HepG2 (cell line): ENCODE results near the gene SP3. TPM values are rescaled to one million over a fixed set of nuclear protein-coding genes. Genes with fewer than 3 reads are reported as not detected.

Experiments
- ATAC-seq: fragments of 200-7000 bp; cut with Tn5 transposase; 3 replicates; pipeline ENCODE4 v1.9.1; 2020; ENCODE audit warnings: mild to moderate bottlenecking, moderate library complexity
- BruUV-seq: library from RNA; stranded (reverse); fragments of 400-500 nt; replicated peaks from 2 replicates; lab custom pipeline; 2021; lab: Mats Ljungman, UMichigan
- CTCF ChIA-PET: fragments of 300-600 bp; formaldehyde crosslinking; extraction: SDS; loops from one replicate; lab custom pipeline; 2021; ENCODE audit warnings: low total read pairs, inconsistent platforms, low intra/inter-chr PET ratio; lab: Yijun Ruan, JAX
- POLR2A ChIA-PET: fragments of 350-600 bp; sonication (Branson Sonifier 250); formaldehyde crosslinking; loops from one replicate; lab custom pipeline; 2020; ENCODE audit warnings: antibody characterized with exemption, inconsistent platforms; lab: Yijun Ruan, JAX
- DNase-seq: peaks from one replicate; pipeline ENCODE4 v3.0.0-alpha.2; 2015; ENCODE audit warnings: low spot score
- FAIRE-seq: peaks from 3 replicates; lab custom pipeline; 2011; peaks lifted over from hg19 to GRCh38; lab: Jason Lieb, UNC
- H2AFZ ChIP-seq: one replicate; pipeline ENCODE4 v1.6.1; 2011; ENCODE audit warnings: low read length, inconsistent platforms
- H3K27ac ChIP-seq: fragments of 300-600 bp; 3 replicates; pipeline ENCODE4 v1.8.0; 2011; ENCODE audit warnings: mixed run types, mild to moderate bottlenecking, mixed read lengths, low read length, inconsistent platforms; ENCODE audit not compliant: insufficient read depth; ENCODE audit errors: extremely low read length
- H3K27me3 ChIP-seq, 2 experiments: fragments of 200-600 bp in 1 of 2; 2 replicates in 1 of 2; 3 replicates in 1 of 2; pipeline versions ENCODE4 v1.6.0 to v1.8.0; 2011; ENCODE audit warnings: low read length in 2 of 2, mild to moderate bottlenecking in 2 of 2, moderate library complexity in 2 of 2, inconsistent platforms in 1 of 2; ENCODE audit not compliant: insufficient read depth in 2 of 2, control insufficient read depth in 1 of 2
- H3K36me3 ChIP-seq, 2 experiments: fragments of 200-600 bp in 1 of 2; replicated peaks in 1 of 2; 2 replicates in 1 of 2; 3 replicates in 1 of 2; pipeline versions ENCODE4 v1.5.1 to v1.8.0; 2011; ENCODE audit warnings: low read length in 2 of 2, inconsistent platforms in 1 of 2; ENCODE audit not compliant: insufficient read depth in 2 of 2, control insufficient read depth in 1 of 2
- H3K4me1 ChIP-seq: 2 replicates; pipeline ENCODE4 v1.5.1; 2012; ENCODE audit warnings: low read length, inconsistent platforms; ENCODE audit not compliant: insufficient read depth
- H3K4me2 ChIP-seq: 2 replicates; pipeline ENCODE4 v1.6.0; 2011; ENCODE audit warnings: low read depth, low read length, inconsistent platforms
- H3K4me3 ChIP-seq, 3 experiments: fragments of 200-600 bp in 1 of 3; sonication (generic), shearing (Covaris generic) in 1 of 3; replicated peaks in 1 of 3; 2 replicates each; pipeline ENCODE4 v1.5.1; 2011 to 2016; ENCODE audit warnings: low read length in 3 of 3, inconsistent platforms in 2 of 3, low read depth in 2 of 3, mild to moderate bottlenecking in 2 of 3, control low read depth in 1 of 3, mixed read lengths in 1 of 3; ENCODE audit not compliant: insufficient read depth in 1 of 3
- H3K79me2 ChIP-seq: one replicate; pipeline ENCODE4 v1.6.1; 2011; ENCODE audit warnings: low read length, inconsistent platforms; ENCODE audit not compliant: insufficient read depth
- H3K9ac ChIP-seq: 2 replicates; pipeline ENCODE4 v1.6.0; 2011; ENCODE audit warnings: mild to moderate bottlenecking, low read depth, low read length, inconsistent platforms; ENCODE audit not compliant: insufficient read depth
- H3K9me3 ChIP-seq: 2 replicates; pipeline ENCODE4 v1.5.1; 2012; ENCODE audit warnings: mild to moderate bottlenecking, low read length
- H4K20me1 ChIP-seq: 2 replicates; pipeline ENCODE4 v1.6.0; 2011; ENCODE audit warnings: inconsistent platforms, mild to moderate bottlenecking, low read length, moderate library complexity; ENCODE audit not compliant: insufficient read depth
- ATF1 ChIP-seq: IDR thresholded peaks from 2 replicates; pipeline ENCODE4 v1.6.1; 2016; ENCODE audit warnings: mild to moderate bottlenecking, control low read depth
- FLYWCH1 ChIP-seq: sonication (generic); formaldehyde crosslinking; IDR thresholded peaks from 2 replicates; pipeline ENCODE4 v1.8.1; 2023; ENCODE audit warnings: mild to moderate bottlenecking, missing genetic modification reagents
- GTF3A ChIP-seq: sonication (generic); formaldehyde crosslinking; conservative IDR thresholded peaks from 2 replicates; pipeline ENCODE4 v1.4.0; 2020; ENCODE audit warnings: mild to moderate bottlenecking, missing genetic modification reagents
- KDM1A ChIP-seq: IDR thresholded peaks from 2 replicates; pipeline ENCODE4 v1.6.1; 2016; ENCODE audit warnings: missing compliant biosample characterization
- KLF16 ChIP-seq, 2 experiments: sonication (generic) in 1 of 2; formaldehyde crosslinking in 1 of 2; IDR thresholded peaks; 2 replicates each; pipeline versions ENCODE4 v1.6.1 to v1.8.0; 2016 to 2023; ENCODE audit warnings: missing genetic modification reagents in 2 of 2, missing compliant biosample characterization in 1 of 2
- MIER2 ChIP-seq: IDR thresholded peaks from 2 replicates; pipeline ENCODE4 v1.6.1; 2016; ENCODE audit warnings: missing biosample characterization, missing genetic modification reagents
- SOX6 ChIP-seq, 2 experiments: fragments of 450-650 bp in 1 of 2; sonication (generic) in 1 of 2; formaldehyde crosslinking in 1 of 2; IDR thresholded peaks; 2 replicates each; pipeline versions ENCODE4 v1.4.0 to v1.6.1; 2017 to 2020; ENCODE audit warnings: antibody characterized with exemption in 1 of 2, mild to moderate bottlenecking in 1 of 2, missing genetic modification reagents in 1 of 2
- SRSF9 ChIP-seq: fragments of 200-400 bp; formaldehyde crosslinking; IDR thresholded peaks from 2 replicates; pipeline ENCODE4 v1.6.1; 2018; ENCODE audit warnings: borderline replicate concordance, mild to moderate bottlenecking, low read depth, low read length; ENCODE audit not compliant: insufficient read depth, poor library complexity, severe bottlenecking
- ZNF235 ChIP-seq: sonication (generic); formaldehyde crosslinking; IDR thresholded peaks from 2 replicates; pipeline ENCODE4 v1.8.1; 2023; ENCODE audit warnings: mild to moderate bottlenecking, missing genetic modification reagents, borderline replicate concordance
- ZNF598 ChIP-seq: sonication (generic); formaldehyde crosslinking; IDR thresholded peaks from 2 replicates; pipeline ENCODE4 v1.5.1; 2020; ENCODE audit warnings: mild to moderate bottlenecking, missing genetic modification reagents, borderline replicate concordance
- ZNF652 ChIP-seq: IDR thresholded peaks from 2 replicates; pipeline ENCODE4 v1.6.1; 2016; ENCODE audit warnings: low read depth, borderline replicate concordance
- ZNF777 ChIP-seq: sonication (generic); formaldehyde crosslinking; IDR thresholded peaks from 2 replicates; pipeline ENCODE4 v1.4.0; 2020; ENCODE audit warnings: missing genetic modification reagents
- WGBS: methylation state at CpG from one replicate; pipeline ENCODE4 v1.1.6; 2017; ENCODE audit warnings: low lambda C conversion rate; 5-methylcytosine and 5-hydroxymethylcytosine counted together
- in situ Hi-C: cut with HindIII; loops from 2 replicates; pipeline ENCODE4 v1.10.0; 2017; ENCODE audit warnings: low pct_unique_long_range_greater_than_20kb; ENCODE audit not compliant: extremely low pct_ligation_motif_present
- intact Hi-C: fragments of 100-400 bp; cut with micrococcal nuclease; formaldehyde crosslinking; loops from one replicate; pipeline ENCODE4 v1.10.0; 2022; ENCODE audit not compliant: unreplicated experiment
- polyA plus RNA-seq, 8 experiments: library from polyadenylated mRNA; depleted of rRNA in 3 of 8; stranded (reverse) in 7 of 8; unstranded in 1 of 8; fragments of >200 nt; fragmentation: Illumina TruSeq in 4 of 8; extraction: Trizol in 4 of 8; gene quantifications; 2 replicates each; pipeline versions ENCODE4 v1.2.1 to v1.2.3, GENCODE V29; 2011 to 2016; ENCODE audit warnings: low read depth in 4 of 8, missing spikeins in 1 of 8, mixed read lengths in 1 of 8; ENCODE audit not compliant: insufficient read depth in 1 of 8
- total RNA-seq, 5 experiments: library from RNA; depleted of rRNA; stranded (reverse); fragments of >200 nt; fragmentation: Illumina TruSeq; extraction: Trizol; gene quantifications; 2 replicates each; pipeline ENCODE4 v1.2.3, GENCODE V29; 2016; ENCODE audit warnings: low read depth in 1 of 5
- TF ChIP-seq, protein P1 (sequence below): sonication (generic); formaldehyde crosslinking; IDR thresholded peaks from 2 replicates; pipeline ENCODE4 v1.5.0; 2020; ENCODE audit warnings: missing genetic modification reagents
- TF ChIP-seq, protein P2 (sequence below): sonication (generic); formaldehyde crosslinking; IDR thresholded peaks from 2 replicates; pipeline ENCODE4 v1.4.0; 2020; ENCODE audit warnings: missing genetic modification reagents
- TF ChIP-seq, protein P3 (sequence below): fragments of 450-650 bp; IDR thresholded peaks from 2 replicates; pipeline ENCODE4 v1.6.1; 2017

Gene SP3
- total and polyA plus RNA-seq, 2 of the 13 experiments (the other 11 are each of a cell fraction or from before 2014, with no cell fraction given), result 57.3 to 132 TPM

DNA sequence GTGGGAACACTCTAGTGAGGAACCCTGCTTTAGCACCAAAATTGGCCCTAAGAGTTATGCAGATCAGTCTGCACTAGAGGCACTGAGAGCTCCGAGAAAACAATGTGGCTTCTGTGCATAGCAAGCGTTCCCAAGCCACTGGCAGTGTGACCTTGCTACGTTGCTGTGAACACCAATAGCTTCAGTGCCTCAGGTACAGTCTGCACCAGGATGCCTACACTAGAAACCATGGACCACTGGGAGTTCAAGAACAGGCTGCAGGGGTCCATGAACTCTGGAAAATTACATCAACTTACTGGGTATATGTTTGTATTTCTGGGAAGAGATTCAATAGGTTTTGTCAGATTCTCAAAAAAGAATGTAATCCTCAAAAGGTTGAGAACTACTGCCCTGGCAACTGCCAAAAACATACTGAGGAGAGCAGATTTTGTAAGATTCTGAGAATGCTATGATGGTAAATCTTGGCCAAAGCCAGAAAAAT lies 18.3 kb upstream of the SP3 start:
- FAIRE-seq (peak; percentile 66), ATAC-seq (peak; percentile 93), DNase-seq (peak; percentile 58)
- peaks cover 48% of the 10 kb centered on the region for H3K4me1 ChIP-seq
- H3K4me2 ChIP-seq, result peak overlapping the region; percentile 34
- H3K36me3 ChIP-seq, result no peaks in the 10 kb centered on the region
- ChIA-PET CTCF (no interaction called here), POLR2A (interaction anchor here (0.9 kb wide), 1 partner anchor 18 kb away, joined by 4 read pairs; no protein-coding TSS in a partner anchor)
- WGBS, result 0% methylated on average over 1 of the region's 3 CpGs
- no peaks in the 10 kb centered on the region; a peak in 1 of 5 replicates for H3K27me3 ChIP-seq
- intact Hi-C loops (no loop called here), in situ Hi-C loops (no loop called here)
- H3K27ac ChIP-seq, result no peak overlapping the region
- BruUV-seq, result no TSS peak
- H3K79me2 ChIP-seq, result no peaks in the 10 kb centered on the region
- H3K9ac ChIP-seq, result no peak overlapping the region
- no peak overlapping the region for H2AFZ ChIP-seq
- H3K9me3 ChIP-seq, result no peaks in the 10 kb centered on the region
- no peak overlapping the region for H3K4me3 ChIP-seq
- no peaks in the 10 kb centered on the region for H4K20me1 ChIP-seq
- TF ChIP-seq GTF3A (no peak), ZNF777 (no peak), ZNF652 (CRISPR knock-in tag) (no peak), KLF16 (CRISPR knock-in tag; IDR thresholded peaks at IDR 0.05) (no peak), MIER2 (CRISPR knock-in tag) (no peak), SOX6 (IDR thresholded peaks at IDR 0.05) (no peak), SOX6 (CRISPR knock-in tag; IDR thresholded peaks at IDR 0.05) (peak; percentile 35; the same call in 1 of the 2 replicates), ZNF598 (CRISPR knock-in tag) (no peak), SRSF9 (no peak), KDM1A (CRISPR knock-in tag) (0 out of 2 replicates have a peak, but pooled peaks have one; percentile 8), ZNF235 (no peak), ATF1 (CRISPR knock-in tag) (no peak), FLYWCH1 (CRISPR knock-in tag) (no peak)
- TF ChIP-seq, protein P1, sequence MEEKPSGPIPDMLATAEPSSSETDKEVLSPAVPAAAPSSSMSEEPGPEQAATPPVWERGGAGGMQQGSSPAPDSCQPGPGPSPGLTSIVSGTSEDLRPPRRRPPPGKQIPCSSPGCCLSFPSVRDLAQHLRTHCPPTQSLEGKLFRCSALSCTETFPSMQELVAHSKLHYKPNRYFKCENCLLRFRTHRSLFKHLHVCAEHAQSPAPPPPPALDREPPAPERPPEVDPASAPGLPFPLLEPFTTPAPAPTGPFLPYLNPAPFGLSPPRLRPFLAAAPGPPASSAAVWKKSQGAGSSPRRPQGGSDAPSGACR, result no peak
- TF ChIP-seq, protein P2, sequence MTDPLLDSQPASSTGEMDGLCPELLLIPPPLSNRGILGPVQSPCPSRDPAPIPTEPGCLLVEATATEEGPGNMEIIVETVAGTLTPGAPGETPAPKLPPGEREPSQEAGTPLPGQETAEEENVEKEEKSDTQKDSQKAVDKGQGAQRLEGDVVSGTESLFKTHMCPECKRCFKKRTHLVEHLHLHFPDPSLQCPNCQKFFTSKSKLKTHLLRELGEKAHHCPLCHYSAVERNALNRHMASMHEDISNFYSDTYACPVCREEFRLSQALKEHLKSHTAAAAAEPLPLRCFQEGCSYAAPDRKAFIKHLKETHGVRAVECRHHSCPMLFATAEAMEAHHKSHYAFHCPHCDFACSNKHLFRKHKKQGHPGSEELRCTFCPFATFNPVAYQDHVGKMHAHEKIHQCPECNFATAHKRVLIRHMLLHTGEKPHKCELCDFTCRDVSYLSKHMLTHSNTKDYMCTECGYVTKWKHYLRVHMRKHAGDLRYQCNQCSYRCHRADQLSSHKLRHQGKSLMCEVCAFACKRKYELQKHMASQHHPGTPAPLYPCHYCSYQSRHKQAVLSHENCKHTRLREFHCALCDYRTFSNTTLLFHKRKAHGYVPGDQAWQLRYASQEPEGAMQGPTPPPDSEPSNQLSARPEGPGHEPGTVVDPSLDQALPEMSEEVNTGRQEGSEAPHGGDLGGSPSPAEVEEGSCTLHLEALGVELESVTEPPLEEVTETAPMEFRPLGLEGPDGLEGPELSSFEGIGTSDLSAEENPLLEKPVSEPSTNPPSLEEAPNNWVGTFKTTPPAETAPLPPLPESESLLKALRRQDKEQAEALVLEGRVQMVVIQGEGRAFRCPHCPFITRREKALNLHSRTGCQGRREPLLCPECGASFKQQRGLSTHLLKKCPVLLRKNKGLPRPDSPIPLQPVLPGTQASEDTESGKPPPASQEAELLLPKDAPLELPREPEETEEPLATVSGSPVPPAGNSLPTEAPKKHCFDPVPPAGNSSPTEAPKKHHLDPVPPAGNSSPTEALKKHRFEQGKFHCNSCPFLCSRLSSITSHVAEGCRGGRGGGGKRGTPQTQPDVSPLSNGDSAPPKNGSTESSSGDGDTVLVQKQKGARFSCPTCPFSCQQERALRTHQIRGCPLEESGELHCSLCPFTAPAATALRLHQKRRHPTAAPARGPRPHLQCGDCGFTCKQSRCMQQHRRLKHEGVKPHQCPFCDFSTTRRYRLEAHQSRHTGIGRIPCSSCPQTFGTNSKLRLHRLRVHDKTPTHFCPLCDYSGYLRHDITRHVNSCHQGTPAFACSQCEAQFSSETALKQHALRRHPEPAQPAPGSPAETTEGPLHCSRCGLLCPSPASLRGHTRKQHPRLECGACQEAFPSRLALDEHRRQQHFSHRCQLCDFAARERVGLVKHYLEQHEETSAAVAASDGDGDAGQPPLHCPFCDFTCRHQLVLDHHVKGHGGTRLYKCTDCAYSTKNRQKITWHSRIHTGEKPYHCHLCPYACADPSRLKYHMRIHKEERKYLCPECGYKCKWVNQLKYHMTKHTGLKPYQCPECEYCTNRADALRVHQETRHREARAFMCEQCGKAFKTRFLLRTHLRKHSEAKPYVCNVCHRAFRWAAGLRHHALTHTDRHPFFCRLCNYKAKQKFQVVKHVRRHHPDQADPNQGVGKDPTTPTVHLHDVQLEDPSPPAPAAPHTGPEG (CRISPR knock-in tag), result 0 out of 2 replicates have a peak, but pooled peaks have one; percentile 30
- TF ChIP-seq, protein P3, sequence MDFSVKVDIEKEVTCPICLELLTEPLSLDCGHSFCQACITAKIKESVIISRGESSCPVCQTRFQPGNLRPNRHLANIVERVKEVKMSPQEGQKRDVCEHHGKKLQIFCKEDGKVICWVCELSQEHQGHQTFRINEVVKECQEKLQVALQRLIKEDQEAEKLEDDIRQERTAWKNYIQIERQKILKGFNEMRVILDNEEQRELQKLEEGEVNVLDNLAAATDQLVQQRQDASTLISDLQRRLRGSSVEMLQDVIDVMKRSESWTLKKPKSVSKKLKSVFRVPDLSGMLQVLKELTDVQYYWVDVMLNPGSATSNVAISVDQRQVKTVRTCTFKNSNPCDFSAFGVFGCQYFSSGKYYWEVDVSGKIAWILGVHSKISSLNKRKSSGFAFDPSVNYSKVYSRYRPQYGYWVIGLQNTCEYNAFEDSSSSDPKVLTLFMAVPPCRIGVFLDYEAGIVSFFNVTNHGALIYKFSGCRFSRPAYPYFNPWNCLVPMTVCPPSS, result no peak
